GM23338 (cell line): ENCODE results near the gene TXNDC9. TPM values are rescaled to one million over a fixed set of nuclear protein-coding genes. Genes with fewer than 3 reads are reported as not detected.

Experiments
- ATAC-seq: fragments of 200-7000 bp; cut with Tn5 transposase; 3 replicates; pipeline ENCODE4 v1.9.1; 2020
- DNase-seq: peaks from one replicate; pipeline ENCODE4 v3.0.0-alpha.2; 2015; ENCODE audit warnings: low spot score
- H2AFZ ChIP-seq: fragments of 200-600 bp; sonication (generic); 2 replicates; pipeline ENCODE4 v1.8.0; 2016; ENCODE audit warnings: antibody characterized with exemption, mild to moderate bottlenecking, moderate library complexity
- H3F3A ChIP-seq: fragments of 200-600 bp; sonication (generic); replicated peaks from 2 replicates; pipeline ENCODE4 v1.8.0; 2017; ENCODE audit warnings: antibody characterized with exemption, mixed run types, low read depth
- H3K27ac ChIP-seq: fragments of 200-600 bp; sonication (generic); 2 replicates; pipeline ENCODE4 v1.6.1; 2016; ENCODE audit warnings: low read depth
- H3K27me3 ChIP-seq: fragments of 200-600 bp; sonication (generic); 2 replicates; pipeline ENCODE4 v1.8.0; 2016; ENCODE audit warnings: mild to moderate bottlenecking, mixed run types, moderate library complexity; ENCODE audit not compliant: insufficient read depth
- H3K36me3 ChIP-seq: fragments of 200-600 bp; sonication (generic); 2 replicates; pipeline ENCODE4 v1.8.0; 2016; ENCODE audit warnings: mild to moderate bottlenecking; ENCODE audit not compliant: insufficient read depth
- H3K4me1 ChIP-seq: fragments of 200-600 bp; sonication (generic); 2 replicates; pipeline ENCODE4 v1.8.0; 2016; ENCODE audit warnings: mild to moderate bottlenecking, moderate library complexity; ENCODE audit not compliant: insufficient read depth
- H3K4me2 ChIP-seq: fragments of 200-600 bp; sonication (generic); 2 replicates; pipeline ENCODE4 v1.7.1; 2017; ENCODE audit warnings: mixed run types
- H3K4me3 ChIP-seq: fragments of 200-600 bp; sonication (generic); 2 replicates; pipeline ENCODE4 v1.6.1; 2016; ENCODE audit warnings: mixed run types
- H3K79me2 ChIP-seq: fragments of 200-600 bp; sonication (generic); replicated peaks from 2 replicates; pipeline ENCODE4 v1.8.0; 2017; ENCODE audit warnings: mild to moderate bottlenecking; ENCODE audit not compliant: insufficient read depth
- H3K9me2 ChIP-seq: fragments of 200-600 bp; sonication (generic); 2 replicates; pipeline ENCODE4 v1.8.0; 2017; ENCODE audit not compliant: insufficient read depth
- H4K20me1 ChIP-seq: fragments of 200-600 bp; sonication (generic); replicated peaks from 2 replicates; pipeline ENCODE4 v1.8.0; 2017; ENCODE audit warnings: mild to moderate bottlenecking; ENCODE audit not compliant: insufficient read depth
- H3K27ac Mint-ChIP-seq: 2 replicates; pipeline ENCODE4 v1.8.0; 2020; ENCODE audit warnings: inconsistent platforms, mild to moderate bottlenecking, moderate library complexity, mixed read lengths
- H3K27me3 Mint-ChIP-seq: 3 replicates; pipeline ENCODE4 v1.8.0; 2022; ENCODE audit warnings: low read depth, mild to moderate bottlenecking, moderate library complexity, mixed read lengths, inconsistent platforms; ENCODE audit not compliant: insufficient read depth, poor library complexity
- H3K36me3 Mint-ChIP-seq: 3 replicates; pipeline ENCODE4 v1.8.0; 2021; ENCODE audit warnings: low read depth, mild to moderate bottlenecking, inconsistent platforms, moderate library complexity, mixed read lengths
- H3K4me1 Mint-ChIP-seq: 3 replicates; pipeline ENCODE4 v1.8.0; 2020; ENCODE audit warnings: mild to moderate bottlenecking, inconsistent platforms, mixed read lengths
- H3K4me3 Mint-ChIP-seq: 3 replicates; pipeline ENCODE4 v1.8.0; 2021; ENCODE audit warnings: moderate library complexity, mild to moderate bottlenecking, inconsistent platforms, mixed read lengths
- H3K9me3 Mint-ChIP-seq: 3 replicates; pipeline ENCODE4 v1.8.0; 2020; ENCODE audit warnings: moderate library complexity, mild to moderate bottlenecking, inconsistent platforms, mixed read lengths
- CREB1 ChIP-seq: fragments of 250-450 bp; sonication (Bioruptor Pico); IDR thresholded peaks from 2 replicates; pipeline ENCODE4 v1.5.0; 2020; ENCODE audit warnings: low read depth, mild to moderate bottlenecking, moderate library complexity
- ETS1 ChIP-seq: IDR thresholded peaks from 2 replicates; pipeline ENCODE4 v1.6.1; 2016; ENCODE audit warnings: antibody characterized with exemption
- EZH2 ChIP-seq: fragments of 200-600 bp; sonication (generic); IDR thresholded peaks from one replicate; pipeline ENCODE4 v1.8.0; 2017; ENCODE audit warnings: antibody characterized with exemption, mild to moderate bottlenecking, low read depth; ENCODE audit not compliant: unreplicated experiment
- EZH2phosphoT487 ChIP-seq: fragments of 200-600 bp; sonication (generic); IDR thresholded peaks from one replicate; pipeline ENCODE4 v1.8.1; 2018; ENCODE audit warnings: antibody characterized with exemption; ENCODE audit not compliant: unreplicated experiment
- JUNB ChIP-seq: IDR thresholded peaks from one replicate; pipeline ENCODE4 v1.6.1; 2016; ENCODE audit warnings: antibody characterized with exemption; ENCODE audit not compliant: unreplicated experiment
- NANOG ChIP-seq: IDR thresholded peaks from 2 replicates; pipeline ENCODE4 v1.6.1; 2016; ENCODE audit warnings: antibody characterized with exemption, borderline replicate concordance
- POLR2AphosphoS5 ChIP-seq: IDR thresholded peaks from 2 replicates; pipeline ENCODE4 v1.6.1; 2016; ENCODE audit warnings: antibody characterized with exemption, low read depth
- REST ChIP-seq: IDR thresholded peaks from one replicate; pipeline ENCODE4 v1.6.1; 2018; ENCODE audit warnings: antibody characterized with exemption; ENCODE audit not compliant: unreplicated experiment
- STAT1 ChIP-seq: IDR thresholded peaks from one replicate; pipeline ENCODE4 v1.6.1; 2016; ENCODE audit warnings: antibody characterized with exemption; ENCODE audit not compliant: unreplicated experiment
- ZNF114 ChIP-seq: fragments of 250-450 bp; sonication (Bioruptor Pico); IDR thresholded peaks from 2 replicates; pipeline ENCODE4 v1.5.0; 2020; ENCODE audit warnings: mild to moderate bottlenecking, moderate library complexity
- ZNF331 ChIP-seq: fragments of 250-450 bp; sonication (Bioruptor Pico); IDR thresholded peaks from 2 replicates; pipeline ENCODE4 v1.5.0; 2020; ENCODE audit warnings: low read depth, mild to moderate bottlenecking, moderate library complexity
- ZNF462 ChIP-seq: fragments of 250-450 bp; sonication (Bioruptor Pico); IDR thresholded peaks from 2 replicates; pipeline ENCODE4 v1.5.0; 2020; ENCODE audit warnings: mild to moderate bottlenecking, moderate library complexity
- polyA plus RNA-seq: library from polyadenylated mRNA; unstranded; fragments of >200 nt; fragmentation: Nextera tagmentation; extraction: Ambion mirVana; gene quantifications from 2 replicates; pipeline ENCODE4 v1.2.1, GENCODE V29; 2016
- total RNA-seq: library from RNA; depleted of rRNA; stranded (reverse); fragments of >200 nt; shearing (Covaris generic); gene quantifications from 2 replicates; pipeline ENCODE4 v1.2.3, GENCODE V29; 2014
- TF ChIP-seq, protein P1 (sequence below), 2 experiments: fragments of 200-600 bp in 1 of 2; sonication (generic) in 1 of 2; conservative IDR thresholded peaks; 2 replicates each; pipeline versions ENCODE4 v1.5.1 to v1.6.1; 2016 to 2017; ENCODE audit warnings: antibody characterized with exemption in 2 of 2, low read depth in 2 of 2, mild to moderate bottlenecking in 2 of 2, moderate library complexity in 1 of 2

The TXNDC9 gene
- total and polyA plus RNA-seq, 2 experiments from 2014 or later, result 54.4 to 67.4 TPM

DNA sequence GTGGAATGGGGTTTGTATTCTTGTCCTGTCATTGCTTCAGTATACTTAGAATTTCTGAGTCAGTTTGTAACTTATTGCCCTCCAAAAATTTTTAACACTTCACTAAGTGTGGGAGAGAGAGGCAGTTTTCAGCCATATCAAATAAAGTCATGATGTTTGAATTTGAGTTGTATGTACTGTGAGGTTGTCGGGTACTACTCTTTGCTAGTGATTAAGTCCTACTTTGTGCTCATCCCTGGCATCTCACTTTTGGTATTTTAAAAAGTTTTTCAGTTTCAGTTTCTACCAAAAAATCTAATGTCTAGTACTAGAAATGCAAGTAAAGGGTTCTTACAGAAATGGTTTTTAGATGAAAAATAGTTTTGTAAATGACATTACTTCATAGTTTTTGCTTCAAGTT, 41.7 kb upstream of the TXNDC9 start:
- no peak overlapping the region for H2AFZ ChIP-seq
- TF ChIP-seq POLR2AphosphoS5 (no peak), EZH2phosphoT487 (no peak), ZNF331 (CRISPR knock-in tag) (no peak), STAT1 (no peak), ETS1 (no peak), EZH2 (no peak), CREB1 (CRISPR knock-in tag) (no peak), ZNF462 (CRISPR knock-in tag) (no peak), REST (no peak), ZNF114 (no peak), NANOG (no peak), JUNB (no peak)
- TF ChIP-seq, protein P1, sequence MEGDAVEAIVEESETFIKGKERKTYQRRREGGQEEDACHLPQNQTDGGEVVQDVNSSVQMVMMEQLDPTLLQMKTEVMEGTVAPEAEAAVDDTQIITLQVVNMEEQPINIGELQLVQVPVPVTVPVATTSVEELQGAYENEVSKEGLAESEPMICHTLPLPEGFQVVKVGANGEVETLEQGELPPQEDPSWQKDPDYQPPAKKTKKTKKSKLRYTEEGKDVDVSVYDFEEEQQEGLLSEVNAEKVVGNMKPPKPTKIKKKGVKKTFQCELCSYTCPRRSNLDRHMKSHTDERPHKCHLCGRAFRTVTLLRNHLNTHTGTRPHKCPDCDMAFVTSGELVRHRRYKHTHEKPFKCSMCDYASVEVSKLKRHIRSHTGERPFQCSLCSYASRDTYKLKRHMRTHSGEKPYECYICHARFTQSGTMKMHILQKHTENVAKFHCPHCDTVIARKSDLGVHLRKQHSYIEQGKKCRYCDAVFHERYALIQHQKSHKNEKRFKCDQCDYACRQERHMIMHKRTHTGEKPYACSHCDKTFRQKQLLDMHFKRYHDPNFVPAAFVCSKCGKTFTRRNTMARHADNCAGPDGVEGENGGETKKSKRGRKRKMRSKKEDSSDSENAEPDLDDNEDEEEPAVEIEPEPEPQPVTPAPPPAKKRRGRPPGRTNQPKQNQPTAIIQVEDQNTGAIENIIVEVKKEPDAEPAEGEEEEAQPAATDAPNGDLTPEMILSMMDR (conservative IDR thresholded peaks at IDR 0.05; ENCODE audit: low read depth in 2 of 2), result no peak
- no peak overlapping the region for H3K4me3 Mint-ChIP-seq
- H3K4me1 Mint-ChIP-seq, result peaks cover 8% of the 10 kb centered on the region; the same call in 2 of the 3 replicates
- peaks cover 4% of the 10 kb centered on the region; the same call in 1 of the 2 replicates for H3K4me1 ChIP-seq
- peaks cover 15% of the 10 kb centered on the region for H3K36me3 ChIP-seq
- H3K9me3 Mint-ChIP-seq, result no peaks in the 10 kb centered on the region
- no peak overlapping the region for H3K27ac ChIP-seq
- no peaks in the 10 kb centered on the region for H3K9me2 ChIP-seq
- no peaks in the 10 kb centered on the region for H3K27me3 ChIP-seq
- H3K4me3 ChIP-seq, result no peak overlapping the region
- ATAC-seq (no peak), DNase-seq (no peak)
- H3F3A ChIP-seq, result no peaks in the 10 kb centered on the region
- H3K27me3 Mint-ChIP-seq, result no peaks in the 10 kb centered on the region
- no peak overlapping the region for H3K4me2 ChIP-seq
- peaks cover 87% of the 10 kb centered on the region for H3K36me3 Mint-ChIP-seq
- H4K20me1 ChIP-seq, result no peaks in the 10 kb centered on the region
- no peak overlapping the region for H3K27ac Mint-ChIP-seq
- H3K79me2 ChIP-seq, result no peaks in the 10 kb centered on the region
